HL-60/S4 treated with retinoic acid at 250 ng/mL for 4 days and 3 days (cell line): ENCODE measurements around the gene ZNF552.

Experiments used
- in situ Hi-C: fragments of 300-500 bp; cut with MboI; formaldehyde crosslinking; loops from 2 replicates; pipeline ENCODE4 v1.7.0; 2022; ENCODE audit warnings: low sequenced_read_pairs

ZNF552 gene

DNA sequence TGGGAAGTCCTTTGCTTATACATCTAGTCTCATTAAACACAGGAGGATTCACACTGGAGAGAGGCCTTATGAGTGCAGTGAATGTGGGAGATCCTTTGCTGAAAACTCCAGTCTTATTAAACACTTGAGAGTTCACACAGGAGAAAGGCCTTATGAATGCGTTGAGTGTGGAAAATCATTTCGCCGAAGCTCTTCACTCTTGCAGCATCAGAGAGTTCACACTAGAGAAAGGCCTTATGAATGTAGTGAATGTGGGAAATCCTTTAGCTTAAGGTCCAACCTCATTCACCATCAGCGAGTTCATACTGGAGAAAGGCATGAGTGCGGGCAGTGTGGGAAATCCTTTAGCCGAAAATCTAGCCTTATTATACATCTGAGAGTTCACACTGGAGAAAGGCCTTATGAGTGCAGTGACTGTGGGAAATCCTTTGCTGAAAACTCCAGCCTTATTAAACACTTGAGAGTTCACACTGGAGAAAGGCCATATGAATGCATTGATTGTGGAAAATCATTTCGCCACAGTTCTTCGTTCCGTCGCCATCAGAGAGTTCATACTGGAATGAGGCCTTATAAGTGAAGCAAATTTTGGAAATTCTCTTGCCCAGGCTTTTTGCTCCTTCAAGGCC lies 35.4 kb downstream of the ZNF552 start:
- in situ Hi-C loops, result no loop called here

DNA sequence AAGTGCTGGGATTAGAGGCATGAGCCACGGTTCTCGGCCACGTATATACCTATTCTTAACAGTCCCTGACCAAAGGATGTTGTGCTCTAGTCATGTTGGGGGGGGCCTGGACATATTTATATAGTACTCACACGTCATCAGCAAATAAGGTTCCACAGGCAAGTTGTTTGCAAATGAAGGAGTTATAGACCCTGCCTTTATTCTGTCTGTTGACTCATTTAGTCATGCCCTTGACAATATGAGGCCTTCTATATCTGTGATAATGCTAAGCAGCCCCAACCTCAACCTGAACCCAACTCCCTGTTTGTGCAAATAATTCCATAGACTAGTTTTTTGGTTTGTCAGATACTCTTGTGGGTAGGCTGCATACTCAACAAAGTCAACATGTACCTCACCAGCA lies 36.4 kb downstream of the ZNF552 start:
- in situ Hi-C loops, result no loop called here

DNA sequence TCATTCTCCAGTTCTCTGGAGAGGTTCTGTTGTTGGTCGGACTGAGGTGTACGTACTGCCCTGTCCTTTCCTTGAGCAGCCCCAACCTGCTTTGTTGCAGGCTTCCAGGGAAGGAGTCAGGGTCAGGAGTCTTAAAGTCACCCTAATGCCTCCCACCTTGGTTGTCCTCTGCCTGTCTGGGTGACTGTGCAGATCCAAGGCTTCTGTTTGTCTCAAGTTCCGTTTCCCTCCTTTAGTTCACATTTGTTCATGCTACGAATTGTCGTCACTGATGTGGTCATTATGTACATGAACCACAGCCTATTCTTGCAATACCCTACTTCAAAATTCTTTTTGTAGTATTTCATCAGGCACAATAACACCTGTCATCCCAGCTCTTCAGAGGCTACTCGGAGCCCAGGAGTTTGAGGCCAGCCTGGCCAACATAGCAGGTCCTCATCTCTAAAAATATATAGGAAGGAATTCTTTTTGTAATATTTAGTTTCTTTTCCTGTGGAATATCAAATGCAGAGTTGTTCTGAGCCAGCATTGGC lies 37.9 kb downstream of the ZNF552 start:
- in situ Hi-C loops, result no loop called here

DNA sequence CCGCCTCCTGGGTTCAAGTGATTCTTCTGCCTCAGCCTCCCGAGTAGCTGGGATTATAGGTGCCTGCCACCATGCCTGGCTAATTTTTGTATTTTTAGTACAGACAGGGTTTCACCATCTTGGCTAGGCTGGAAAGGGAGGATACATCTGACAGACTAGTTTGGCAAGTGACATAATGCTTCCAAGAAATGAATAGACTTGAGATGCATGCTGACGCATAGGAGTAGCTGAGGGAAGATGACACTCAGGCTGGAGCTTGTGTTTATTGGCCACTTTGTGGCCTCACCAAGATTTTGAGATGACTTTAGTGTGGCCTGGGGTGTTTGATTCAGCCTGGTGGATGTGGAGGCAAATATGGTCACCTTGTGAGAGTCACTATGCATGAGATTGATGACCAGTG lies 41.2 kb downstream of the ZNF552 start:
- in situ Hi-C loops, result no loop called here

DNA sequence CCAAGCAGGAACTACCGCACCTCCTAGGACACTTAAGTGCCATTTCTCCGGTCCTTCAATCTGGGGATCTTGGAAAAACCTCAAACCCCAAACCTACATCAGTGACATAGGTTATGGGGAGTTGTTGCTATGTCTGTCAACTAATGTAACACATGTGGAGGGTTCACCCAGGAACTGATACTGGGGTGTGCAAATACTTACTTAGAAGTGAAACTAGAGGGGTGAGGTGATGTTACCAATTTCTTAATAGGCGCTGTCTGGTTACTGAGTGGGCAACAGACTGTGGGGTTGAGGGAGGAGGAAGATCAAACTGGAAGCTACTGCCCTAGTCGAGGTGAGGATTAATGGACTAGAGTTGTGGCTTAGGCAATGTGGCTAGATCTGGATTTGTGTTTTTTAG lies 43.3 kb downstream of the ZNF552 start:
- in situ Hi-C loops, result no loop called here

DNA sequence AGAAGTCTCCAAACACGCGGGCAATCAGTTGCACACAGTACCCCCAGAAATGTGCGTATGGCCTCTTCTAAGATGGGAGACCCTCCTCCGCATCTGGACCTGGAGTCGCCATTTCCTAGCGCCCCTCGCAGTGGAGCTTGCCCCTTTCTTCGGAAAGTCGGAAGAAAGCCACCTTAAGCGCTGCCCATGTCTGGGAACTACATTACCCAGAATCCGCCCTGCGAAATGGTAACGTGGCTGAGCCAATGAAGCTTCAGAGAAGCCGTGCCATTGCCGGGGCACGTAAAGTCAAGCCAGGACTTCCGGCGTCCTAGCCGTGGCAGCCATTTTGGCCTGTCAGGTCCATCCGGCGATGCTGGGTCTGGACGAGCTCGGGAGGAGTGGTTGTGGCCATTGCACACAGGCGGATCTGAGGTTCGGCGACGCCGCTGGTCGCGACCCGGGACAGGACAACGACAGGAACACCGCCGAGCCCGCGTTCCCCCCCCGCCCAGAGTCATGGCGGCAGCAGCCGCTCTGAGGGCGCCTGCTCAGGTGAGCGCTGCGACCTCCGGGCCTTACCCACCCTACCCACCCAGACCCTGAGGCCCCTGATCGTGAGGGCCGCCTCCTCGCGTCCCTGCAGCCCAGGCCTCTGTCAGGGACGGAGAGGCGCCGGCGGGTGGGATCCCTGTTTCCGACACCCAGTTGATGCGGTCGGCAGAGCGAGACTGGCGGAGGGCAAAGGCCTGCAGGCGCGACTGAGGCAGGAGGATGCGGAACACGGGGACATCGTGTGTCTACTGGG lies 45.2 kb downstream of the ZNF552 start, which contains the start of gene ZNF586:
Gene ZNF586, plus strand, starts transcription at position 332 of the 787 bp plus-strand sequence. Its CDS starts 167 bp downstream, at position 499.
- in situ Hi-C loops, result no loop called here

DNA sequence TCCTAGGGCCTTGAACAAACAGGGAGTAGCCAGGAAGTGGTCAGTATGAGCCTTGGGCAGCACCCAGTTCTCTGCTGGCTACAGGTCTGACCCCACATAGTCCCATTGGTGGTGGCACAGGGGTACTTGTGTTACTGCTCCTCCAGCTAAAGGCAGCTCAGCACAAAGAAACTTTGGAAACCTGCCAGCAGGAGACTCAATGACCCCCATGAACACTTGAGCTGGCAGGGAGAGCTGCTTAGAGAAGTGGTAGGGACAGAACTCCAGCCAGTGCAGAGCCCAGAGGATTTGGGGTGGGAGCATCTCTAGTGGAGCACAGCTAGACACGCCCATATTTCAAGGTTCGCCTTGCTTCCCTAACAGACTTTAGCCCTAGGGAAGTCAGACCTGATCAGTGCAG lies 55.6 kb downstream of the ZNF552 start:
- in situ Hi-C loops, result no loop called here

DNA sequence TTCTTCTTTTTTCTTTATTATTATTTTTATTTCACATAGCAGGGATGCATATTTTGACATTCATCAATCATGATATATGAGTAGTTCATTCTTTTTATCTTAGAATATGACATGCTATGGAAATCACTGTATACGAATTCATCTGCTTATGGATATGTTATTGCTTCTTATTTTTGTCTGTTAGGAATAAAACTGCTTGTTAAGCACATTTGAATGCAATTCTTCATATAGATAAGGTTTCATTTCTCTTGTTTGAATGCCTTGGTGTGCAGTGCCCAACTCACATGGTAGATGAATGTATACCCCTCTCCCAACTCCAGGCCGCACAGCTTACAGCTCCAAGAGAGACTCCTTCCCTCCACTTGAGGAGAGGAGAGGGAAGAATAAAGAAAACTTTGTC lies 56.8 kb downstream of the ZNF552 start:
- in situ Hi-C loops, result no loop called here
